ENCODE data around the gene VCAN. TPM values are rescaled to one million over a fixed set of nuclear protein-coding genes. Genes with fewer than 3 reads are reported as not detected.

VCAN gene
- total and polyA plus RNA-seq, 2 experiments from 2014 or later = 133 to 404 TPM

- peaks cover 8% of the 10 kb centered on the region; the same call in 2 of the 3 replicates for H3K9me3 Mint-ChIP-seq
- H3K27me3 Mint-ChIP-seq (ENCODE audit: insufficient read depth, low read depth, poor library complexity) = peaks cover 4% of the 10 kb centered on the region
- H3K4me1 Mint-ChIP-seq = peaks cover 13% of the 10 kb centered on the region
- no peak for DNase-seq (ENCODE audit: low spot score)
- H3K4me3 Mint-ChIP-seq = no peak overlapping the region
- no peak overlapping the region for H3K27ac ChIP-seq (ENCODE audit: low read depth)
- no peak overlapping the region for H3K27ac Mint-ChIP-seq
- no peaks in the 10 kb centered on the region for H4K20me1 ChIP-seq (replicated peaks; ENCODE audit: insufficient read depth)
- H3K4me1 ChIP-seq (ENCODE audit: insufficient read depth) = peaks cover 13% of the 10 kb centered on the region
- H2AFZ ChIP-seq = no peak overlapping the region
- no peaks in the 10 kb centered on the region for H3F3A ChIP-seq (replicated peaks; ENCODE audit: low read depth)
- no peak for ATAC-seq
- H3K4me2 ChIP-seq = no peak overlapping the region
- peaks cover 17% of the 10 kb centered on the region for H3K36me3 Mint-ChIP-seq (ENCODE audit: low read depth)
- H3K4me3 ChIP-seq = no peak overlapping the region
- H3K9me2 ChIP-seq (ENCODE audit: insufficient read depth) = no peaks in the 10 kb centered on the region; the same call in 1 of the 2 replicates
- no peaks in the 10 kb centered on the region for H3K27me3 ChIP-seq (ENCODE audit: insufficient read depth)
- H3K36me3 ChIP-seq (ENCODE audit: insufficient read depth) = no peaks in the 10 kb centered on the region; the same call in 1 of the 2 replicates
- no peaks in the 10 kb centered on the region for H3K79me2 ChIP-seq (replicated peaks; ENCODE audit: insufficient read depth)
- TF ChIP-seq REST (IDR thresholded peaks at IDR 0.05; ENCODE audit: unreplicated experiment) (no peak), EZH2 (IDR thresholded peaks at IDR 0.05; ENCODE audit: low read depth, unreplicated experiment) (no peak), EZH2phosphoT487 (IDR thresholded peaks at IDR 0.05; ENCODE audit: unreplicated experiment) (no peak)
Observed at GRCh38 chr5:83422284-83422683, 49.3 kb upstream of the VCAN start.

- H3K4me3 Mint-ChIP-seq = no peak overlapping the region
- TF ChIP-seq REST (IDR thresholded peaks at IDR 0.05; ENCODE audit: unreplicated experiment) (no peak), ETS1 (IDR thresholded peaks at IDR 0.05) (no peak), EZH2phosphoT487 (IDR thresholded peaks at IDR 0.05; ENCODE audit: unreplicated experiment) (no peak), CREB1 (CRISPR knock-in tag; IDR thresholded peaks at IDR 0.05; ENCODE audit: low read depth) (no peak), POLR2AphosphoS5 (IDR thresholded peaks at IDR 0.05; ENCODE audit: low read depth) (no peak)
- Histone ChIP-seq H3K9me2 (ENCODE audit: insufficient read depth) (no peaks in the 10 kb centered on the region), H4K20me1 (replicated peaks; ENCODE audit: insufficient read depth) (no peaks in the 10 kb centered on the region), H3F3A (replicated peaks; ENCODE audit: low read depth) (no peaks in the 10 kb centered on the region), H3K4me1 (ENCODE audit: insufficient read depth) (0 out of 2 replicates have a peak, but pooled peaks cover 8% of the 10 kb centered on the region), H3K79me2 (replicated peaks; ENCODE audit: insufficient read depth) (no peaks in the 10 kb centered on the region), H3K4me3 (no peak overlapping the region), H2AFZ (no peak overlapping the region), H3K27me3 (ENCODE audit: insufficient read depth) (no peaks in the 10 kb centered on the region), H3K4me2 (no peak overlapping the region), H3K36me3 (ENCODE audit: insufficient read depth) (no peaks in the 10 kb centered on the region), H3K27ac (ENCODE audit: low read depth) (no peak overlapping the region)
- DNase-seq (ENCODE audit: low spot score) (no peak), ATAC-seq (no peak)
- peaks cover 2% of the 10 kb centered on the region; the same call in 2 of the 3 replicates for H3K36me3 Mint-ChIP-seq (ENCODE audit: low read depth)
- no peaks in the 10 kb centered on the region; the same call in 2 of the 3 replicates for H3K9me3 Mint-ChIP-seq
- H3K27ac Mint-ChIP-seq = no peak overlapping the region
- H3K4me1 Mint-ChIP-seq = peaks cover 17% of the 10 kb centered on the region
- peaks cover 2% of the 10 kb centered on the region for H3K27me3 Mint-ChIP-seq (ENCODE audit: insufficient read depth, low read depth, poor library complexity)
Observed at GRCh38 chr5:83426855-83427254, 44.7 kb upstream of the VCAN start.

All from GM23338 (cell line).